Measurements from ENCODE around the gene CPEB1. TPM values are rescaled to one million over a fixed set of nuclear protein-coding genes. Genes with fewer than 3 reads are reported as not detected.

The CPEB1 gene
- total RNA-seq, 4 donors from 2014 or later = 0.13 to 4.0 (median 1.4) TPM

- Histone ChIP-seq H3K27me3 (no peaks in the 10 kb centered on the region), H3K9me3 (no peaks in the 10 kb centered on the region), H3K27ac (no peak overlapping the region), H3K36me3 (peaks cover 0 to 16% (median 0%) of the 10 kb centered on the region in 3 donors), H3K4me1 (peaks cover 0 to 9% (median 0%) of the 10 kb centered on the region in 3 donors), H3K4me3 (no peak overlapping the region)
- WGBS, 2 donors = 40 to 56% methylated on average over 5 of the region's 5 CpGs
- intact Hi-C loops (cut with DNase I) = no loop called here
- TF ChIP-seq POLR2A (IDR thresholded peaks at IDR 0.05) = no peak
- no peak for DNase-seq
Observed at GRCh38 chr15:82551646-82552247, 95.4 kb downstream of the CPEB1 start.

DNA sequence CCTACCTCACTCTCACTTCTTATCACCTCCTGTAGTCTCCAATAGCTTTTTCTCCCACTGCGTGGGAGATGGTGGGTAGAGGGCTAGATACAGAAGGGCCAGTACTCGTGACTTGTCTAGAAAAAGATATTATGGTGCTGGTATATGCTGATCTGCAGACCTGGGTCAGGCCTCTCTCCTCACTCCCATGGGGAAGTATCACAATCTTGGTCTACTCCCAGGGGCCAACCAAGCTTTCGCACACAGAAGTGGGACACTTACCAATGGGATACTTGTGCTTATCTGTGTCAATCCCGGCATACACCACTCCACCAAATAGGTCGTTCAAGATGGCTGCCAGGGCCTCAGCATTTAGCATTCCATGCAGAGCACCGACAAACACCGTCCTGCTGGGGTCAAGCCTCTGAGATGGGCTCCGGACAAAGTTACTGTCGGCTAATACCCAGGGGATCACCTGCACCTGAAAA is 97.9 kb downstream of the CPEB1 start:
- peaks cover 0 to 16% (median 0%) of the 10 kb centered on the region in 3 donors for H3K36me3 ChIP-seq
- H3K4me1 ChIP-seq = peaks cover 0 to 9% (median 0%) of the 10 kb centered on the region in 3 donors
- no peak for DNase-seq
- H3K4me3 ChIP-seq = no peak overlapping the region
- no peaks in the 10 kb centered on the region for H3K27me3 ChIP-seq
- 93% methylated on average over 7 to 8 of the region's 9 CpGs for WGBS, 2 donors
- H3K9me3 ChIP-seq = no peaks in the 10 kb centered on the region
- intact Hi-C loops (cut with DNase I) = no loop called here
- H3K27ac ChIP-seq = no peak overlapping the region
- no peak for TF ChIP-seq POLR2A (IDR thresholded peaks at IDR 0.05)
- TF ChIP-seq, protein P1, sequence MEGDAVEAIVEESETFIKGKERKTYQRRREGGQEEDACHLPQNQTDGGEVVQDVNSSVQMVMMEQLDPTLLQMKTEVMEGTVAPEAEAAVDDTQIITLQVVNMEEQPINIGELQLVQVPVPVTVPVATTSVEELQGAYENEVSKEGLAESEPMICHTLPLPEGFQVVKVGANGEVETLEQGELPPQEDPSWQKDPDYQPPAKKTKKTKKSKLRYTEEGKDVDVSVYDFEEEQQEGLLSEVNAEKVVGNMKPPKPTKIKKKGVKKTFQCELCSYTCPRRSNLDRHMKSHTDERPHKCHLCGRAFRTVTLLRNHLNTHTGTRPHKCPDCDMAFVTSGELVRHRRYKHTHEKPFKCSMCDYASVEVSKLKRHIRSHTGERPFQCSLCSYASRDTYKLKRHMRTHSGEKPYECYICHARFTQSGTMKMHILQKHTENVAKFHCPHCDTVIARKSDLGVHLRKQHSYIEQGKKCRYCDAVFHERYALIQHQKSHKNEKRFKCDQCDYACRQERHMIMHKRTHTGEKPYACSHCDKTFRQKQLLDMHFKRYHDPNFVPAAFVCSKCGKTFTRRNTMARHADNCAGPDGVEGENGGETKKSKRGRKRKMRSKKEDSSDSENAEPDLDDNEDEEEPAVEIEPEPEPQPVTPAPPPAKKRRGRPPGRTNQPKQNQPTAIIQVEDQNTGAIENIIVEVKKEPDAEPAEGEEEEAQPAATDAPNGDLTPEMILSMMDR (IDR thresholded peaks at IDR 0.05) = no peak

DNA sequence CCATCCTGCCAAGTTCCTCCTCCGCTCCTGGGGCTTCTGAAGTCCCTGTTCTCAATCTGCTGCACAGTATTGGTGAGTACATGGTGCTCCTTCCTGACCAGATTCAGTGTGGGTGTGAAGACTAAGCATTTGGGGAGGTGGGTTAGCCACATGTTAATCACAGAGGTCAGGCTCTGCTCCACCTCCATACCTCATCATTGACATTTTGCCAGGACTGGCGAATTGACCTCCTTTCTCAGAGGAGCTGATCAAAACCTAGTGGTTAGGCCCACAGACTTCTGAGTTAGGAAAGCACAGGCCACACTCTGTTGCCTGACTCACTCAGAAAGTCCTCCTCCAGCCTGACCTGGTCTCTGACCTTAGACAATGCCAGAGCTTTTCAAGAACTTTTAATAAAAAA is 98.5 kb downstream of the CPEB1 start:
- WGBS, 2 donors = 82% methylated on average over 2 of the region's 2 CpGs; no CpG with 5 or more reads in 1 of the 2 donors
- Histone ChIP-seq H3K9me3 (no peaks in the 10 kb centered on the region), H3K27me3 (no peaks in the 10 kb centered on the region), H3K27ac (no peak overlapping the region), H3K4me3 (no peak overlapping the region), H3K4me1 (peaks cover 0 to 4% (median 0%) of the 10 kb centered on the region in 3 donors), H3K36me3 (peaks cover 0 to 16% (median 0%) of the 10 kb centered on the region in 3 donors)
- no peak for DNase-seq
- no peak for TF ChIP-seq POLR2A (IDR thresholded peaks at IDR 0.05)
- TF ChIP-seq, protein P1 (IDR thresholded peaks at IDR 0.05) = no peak
- intact Hi-C loops (cut with DNase I) = no loop called here

GRCh38 chr15:82545478-82545877 is 101.7 kb downstream of the CPEB1 start:
- Histone ChIP-seq H3K27me3 (no peaks in the 10 kb centered on the region), H3K4me3 (no peak overlapping the region), H3K36me3 (peaks cover 0 to 3% (median 0%) of the 10 kb centered on the region in 3 donors), H3K4me1 (peaks cover 5 to 9% (median 6%) of the 10 kb centered on the region in 3 donors), H3K9me3 (no peaks in the 10 kb centered on the region), H3K27ac (no peak overlapping the region)
- WGBS, 2 donors = 70 to 73% methylated on average over 2 to 6 of the region's 6 CpGs
- TF ChIP-seq, protein P1 (IDR thresholded peaks at IDR 0.05) = no peak
- no peak for TF ChIP-seq POLR2A (IDR thresholded peaks at IDR 0.05)
- no peak for DNase-seq
- intact Hi-C loops (cut with DNase I) = no loop called here

DNA sequence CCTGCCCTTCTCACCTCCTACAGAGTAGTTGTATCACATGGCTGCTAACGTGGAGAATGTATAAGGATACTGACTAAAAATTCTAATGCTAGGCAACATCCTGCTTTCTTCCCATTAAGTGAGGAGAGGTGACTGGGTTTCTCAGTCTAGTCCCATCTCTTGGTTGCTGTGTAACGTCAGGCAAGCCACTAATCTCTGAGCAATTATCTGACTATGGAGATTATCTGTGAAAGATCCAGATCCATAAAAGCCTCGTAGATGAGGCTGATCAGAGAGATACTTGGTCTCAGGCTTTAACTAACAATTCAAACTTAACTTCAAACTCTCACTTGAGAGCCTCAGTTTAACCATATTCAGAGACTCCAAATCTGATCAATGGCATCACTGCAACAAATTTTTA is 102.2 kb downstream of the CPEB1 start:
- H3K4me1 ChIP-seq = peaks cover 5 to 9% (median 6%) of the 10 kb centered on the region in 3 donors
- 47 to 56% methylated on average over 3 of the region's 3 CpGs for WGBS, 2 donors
- no peak overlapping the region for H3K4me3 ChIP-seq
- H3K27ac ChIP-seq = no peak overlapping the region
- TF ChIP-seq, protein P1 (IDR thresholded peaks at IDR 0.05) = no peak
- no peak for TF ChIP-seq POLR2A (IDR thresholded peaks at IDR 0.05)
- no peak for DNase-seq
- intact Hi-C loops (cut with DNase I) = no loop called here
- no peaks in the 10 kb centered on the region for H3K27me3 ChIP-seq
- no peaks in the 10 kb centered on the region for H3K9me3 ChIP-seq
- no peaks in the 10 kb centered on the region for H3K36me3 ChIP-seq

All from esophagus squamous epithelium (tissue), 5 donors.